Astrocyte of the spinal cord (primary cell): ENCODE data around the gene FAM81B.
"Not testable (repeated sequence)": the region's sequence is repeated elsewhere in the genome, so short reads cannot be mapped to it uniquely, and the experiment has no call there.

Source experiments
- DNase-seq: peaks from one replicate; pipeline ENCODE4 v3.0.0; 2011; ENCODE audit warnings: low read depth, low spot score
- H3K4me3 ChIP-seq: 2 replicates; pipeline ENCODE4 v1.5.1; 2011; ENCODE audit warnings: low read depth, mild to moderate bottlenecking, low read length, moderate library complexity
- CTCF ChIP-seq: IDR thresholded peaks from 2 replicates; pipeline ENCODE4 v1.5.1; 2012; ENCODE audit warnings: low read depth, mild to moderate bottlenecking, low read length, inconsistent platforms
- in situ Hi-C: cut with HindIII; loops from 2 replicates; pipeline ENCODE4 v1.10.0; 2017; ENCODE audit warnings: low sequenced_read_pairs

FAM81B gene

GRCh38 chr5:95390812-95391492 lies at the start of gene FAM81B:
Gene FAM81B, plus strand, starts transcription at chr5:95391366. Its CDS starts 24 bp downstream, at chr5:95391390.
- in situ Hi-C loops: no loop called here

GRCh38 chr5:95341444-95341843 lies 49.7 kb upstream of the FAM81B start:
- DNase-seq, H3K4me3 ChIP-seq, in situ Hi-C loops: not testable (repeated sequence)

More at GRCh38 chr5:95390812-95391492, at the start of gene FAM81B:
- H3K4me3 ChIP-seq: no peak within 1 kb of the TSS
- TF ChIP-seq CTCF: no peak
- DNase-seq: no peak

- no peak for TF ChIP-seq CTCF
- in situ Hi-C loops: no loop called here
- no peak for DNase-seq
- H3K4me3 ChIP-seq: no peak overlapping the region
Measured at GRCh38 chr5:95347506-95348120, 43.6 kb upstream of the FAM81B start.

- DNase-seq: no peak
- no peak overlapping the region for H3K4me3 ChIP-seq
- no peak for TF ChIP-seq CTCF
- in situ Hi-C loops: no loop called here
Measured at GRCh38 chr5:95350631-95351030, 40.5 kb upstream of the FAM81B start.

- TF ChIP-seq CTCF: no peak
- in situ Hi-C loops: no loop called here
- H3K4me3 ChIP-seq: no peak overlapping the region
- no peak for DNase-seq
Measured at GRCh38 chr5:95352691-95353090, 38.5 kb upstream of the FAM81B start.

- no peak overlapping the region for H3K4me3 ChIP-seq
- TF ChIP-seq CTCF: no peak
- DNase-seq: no peak
- in situ Hi-C loops: no loop called here
Measured at GRCh38 chr5:95358320-95358719, 32.8 kb upstream of the FAM81B start.

GRCh38 chr5:95358848-95359247 lies 32.3 kb upstream of the FAM81B start:
- H3K4me3 ChIP-seq: no peak overlapping the region
- no peak for DNase-seq
- TF ChIP-seq CTCF: no peak
- in situ Hi-C loops: no loop called here

GRCh38 chr5:95360667-95361066 lies 30.5 kb upstream of the FAM81B start:
- in situ Hi-C loops, DNase-seq: not testable (repeated sequence)

More at GRCh38 chr5:95360667-95361066, 30.5 kb upstream of the FAM81B start:
- H3K4me3 ChIP-seq: not testable (repeated sequence)
